ENCODE measurements around the gene FBXL14. TPM values are rescaled to one million over a fixed set of nuclear protein-coding genes. Genes with fewer than 3 reads are reported as not detected.
A peak's percentile ranks its signal among the peaks of the same experiment; 100 is the strongest.

Gene FBXL14
- total and polyA plus RNA-seq, 8 donors, result 7.5 to 15.5 (median 10.6) TPM

GRCh38 chr12:1531654-1532374 is 62.6 kb downstream of the FBXL14 start:
- intact Hi-C loops (cut with DNase I), result no loop called here
- TF ChIP-seq, protein P1, sequence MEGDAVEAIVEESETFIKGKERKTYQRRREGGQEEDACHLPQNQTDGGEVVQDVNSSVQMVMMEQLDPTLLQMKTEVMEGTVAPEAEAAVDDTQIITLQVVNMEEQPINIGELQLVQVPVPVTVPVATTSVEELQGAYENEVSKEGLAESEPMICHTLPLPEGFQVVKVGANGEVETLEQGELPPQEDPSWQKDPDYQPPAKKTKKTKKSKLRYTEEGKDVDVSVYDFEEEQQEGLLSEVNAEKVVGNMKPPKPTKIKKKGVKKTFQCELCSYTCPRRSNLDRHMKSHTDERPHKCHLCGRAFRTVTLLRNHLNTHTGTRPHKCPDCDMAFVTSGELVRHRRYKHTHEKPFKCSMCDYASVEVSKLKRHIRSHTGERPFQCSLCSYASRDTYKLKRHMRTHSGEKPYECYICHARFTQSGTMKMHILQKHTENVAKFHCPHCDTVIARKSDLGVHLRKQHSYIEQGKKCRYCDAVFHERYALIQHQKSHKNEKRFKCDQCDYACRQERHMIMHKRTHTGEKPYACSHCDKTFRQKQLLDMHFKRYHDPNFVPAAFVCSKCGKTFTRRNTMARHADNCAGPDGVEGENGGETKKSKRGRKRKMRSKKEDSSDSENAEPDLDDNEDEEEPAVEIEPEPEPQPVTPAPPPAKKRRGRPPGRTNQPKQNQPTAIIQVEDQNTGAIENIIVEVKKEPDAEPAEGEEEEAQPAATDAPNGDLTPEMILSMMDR (IDR thresholded peaks at IDR 0.05), result no peak
- H3K9me3 ChIP-seq, result no peaks in the 10 kb centered on the region
- H3K27ac ChIP-seq, result no peak overlapping the region
- peaks cover 0 to 34% of the 10 kb centered on the region in 2 donors for H3K4me1 ChIP-seq
- H3K4me3 ChIP-seq, result peak overlapping the region in 1 of 2 donors; percentile 38
- ATAC-seq (no peak), DNase-seq (no peak)
- H3K27me3 ChIP-seq, result peaks cover 26 to 98% of the 10 kb centered on the region in 2 donors
- no peaks in the 10 kb centered on the region for H3K36me3 ChIP-seq

- intact Hi-C loops (cut with DNase I), result no loop called here
- Histone ChIP-seq H3K27me3 (peaks cover 26 to 98% of the 10 kb centered on the region in 2 donors), H3K36me3 (no peaks in the 10 kb centered on the region), H3K4me1 (peaks cover 0 to 34% of the 10 kb centered on the region in 2 donors), H3K9me3 (no peaks in the 10 kb centered on the region), H3K4me3 (peak overlapping the region; percentile 25 to 38), H3K27ac (no peak overlapping the region)
- TF ChIP-seq, protein P1 (IDR thresholded peaks at IDR 0.05), result no peak
- DNase-seq (no peak), ATAC-seq (peak; percentile 45)
These were observed 63.2 kb downstream of the FBXL14 start for GRCh38 chr12:1531153-1531653.

DNA sequence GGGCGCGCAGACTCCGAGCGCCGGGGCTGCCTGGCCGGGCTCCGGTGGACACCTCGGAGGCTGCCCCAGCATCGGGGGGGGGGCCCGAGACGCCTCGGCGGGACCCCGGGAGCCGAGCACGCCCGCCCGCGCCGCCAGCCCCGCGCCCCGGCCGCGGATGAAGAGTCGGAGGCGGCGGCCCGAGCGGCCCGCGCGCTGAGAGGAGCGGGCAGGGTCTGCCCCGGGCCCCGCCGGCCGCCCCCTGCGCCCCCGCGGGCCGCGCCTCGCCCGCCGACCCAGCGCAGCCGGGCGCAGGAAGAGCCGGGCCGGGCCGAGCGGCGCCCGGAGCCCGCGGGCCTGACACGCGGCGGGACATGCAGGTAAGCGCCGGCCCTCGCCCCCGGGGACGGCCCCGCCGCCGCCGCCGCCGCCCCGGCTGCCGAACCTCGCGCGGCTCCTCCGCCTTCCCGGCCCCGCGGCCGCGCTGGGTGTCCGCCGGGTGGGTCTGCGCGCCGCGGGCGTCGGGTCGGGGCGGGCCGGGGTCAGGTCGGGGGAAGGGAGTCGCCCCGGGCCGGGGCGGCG is 63.7 kb downstream of the FBXL14 start:
- TF ChIP-seq, protein P1 (IDR thresholded peaks at IDR 0.05), result no peak
- Histone ChIP-seq H3K27ac (no peak overlapping the region), H3K9me3 (no peaks in the 10 kb centered on the region), H3K36me3 (no peaks in the 10 kb centered on the region), H3K4me1 (peaks cover 0 to 34% of the 10 kb centered on the region in 2 donors), H3K4me3 (peak overlapping the region; percentile 25 to 38), H3K27me3 (peaks cover 26 to 98% of the 10 kb centered on the region in 2 donors)
- ATAC-seq (no peak), DNase-seq (no peak)
- intact Hi-C loops (cut with DNase I), result no loop called here

DNA sequence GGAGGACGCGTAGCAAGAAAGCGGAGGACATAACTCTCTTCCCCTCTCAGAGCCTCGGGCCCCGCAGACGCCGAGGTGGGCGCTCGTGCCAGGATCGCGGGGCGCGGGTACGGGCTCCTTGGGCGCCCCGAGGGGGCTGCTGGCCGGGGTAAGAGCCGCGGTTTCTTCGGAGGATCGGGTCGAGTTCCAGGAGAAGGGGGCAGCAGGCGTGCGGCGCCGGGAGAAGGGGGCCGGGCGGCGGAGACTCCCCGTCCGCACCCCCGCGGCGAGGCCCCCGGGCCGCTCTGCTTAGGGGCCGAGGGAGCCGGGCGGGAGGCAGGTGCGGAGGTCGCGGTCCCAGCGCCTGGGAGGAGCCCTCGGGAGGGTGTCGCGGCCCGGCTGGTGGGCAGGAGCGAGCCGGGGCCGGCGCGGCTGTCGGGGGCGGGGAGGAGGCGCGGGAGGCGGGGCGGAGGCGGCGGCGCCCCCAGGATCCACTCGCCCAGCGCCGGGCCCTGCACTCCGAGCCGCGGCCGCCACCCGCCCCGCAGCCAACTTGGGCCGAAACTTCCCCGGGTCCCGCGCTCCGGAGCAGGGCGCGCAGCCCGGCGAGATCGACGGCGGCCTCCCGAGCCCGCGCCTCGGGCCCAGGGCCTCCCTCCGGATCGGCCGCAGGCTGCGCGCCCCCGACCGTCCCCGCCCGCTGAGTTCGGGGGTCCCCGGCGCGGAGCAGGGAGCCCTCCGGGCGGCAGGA is 64.4 kb downstream of the FBXL14 start:
- Histone ChIP-seq H3K36me3 (no peaks in the 10 kb centered on the region), H3K27me3 (peaks cover 26 to 98% of the 10 kb centered on the region in 2 donors), H3K4me3 (peak overlapping the region; percentile 13 to 32), H3K9me3 (no peaks in the 10 kb centered on the region), H3K27ac (no peak overlapping the region), H3K4me1 (peaks cover 0 to 34% of the 10 kb centered on the region in 2 donors)
- TF ChIP-seq, protein P1 (IDR thresholded peaks at IDR 0.05), result no peak
- DNase-seq (no peak), ATAC-seq (peak; percentile 25)
- intact Hi-C loops (cut with DNase I), result no loop called here

Measured in left lung (tissue), 10 donors.